A673 (cell line): ENCODE data around the gene ACE. TPM values are rescaled to one million over a fixed set of nuclear protein-coding genes. Genes with fewer than 3 reads are reported as not detected.

Experiments used
- BruUV-seq: library from RNA; stranded (reverse); fragments of 400-500 nt; replicated peaks from 2 replicates; lab custom pipeline; 2021; lab: Mats Ljungman, UMichigan
- CTCF ChIA-PET: fragments of 300-600 bp; sonication (Branson Sonifier 250); formaldehyde crosslinking; loops from one replicate; lab custom pipeline; 2022; ENCODE audit warnings: antibody characterized with exemption; lab: Charles Lee
- POLR2A ChIA-PET: fragments of 300-600 bp; sonication (Branson Sonifier 250); formaldehyde crosslinking; loops from one replicate; lab custom pipeline; 2022; ENCODE audit warnings: antibody characterized with exemption; ENCODE audit not compliant: low non-redundant PET; lab: Charles Lee
- DNase-seq: peaks from one replicate; pipeline ENCODE4 v3.0.0-alpha.2; 2015; ENCODE audit warnings: low spot score
- H3K27ac ChIP-seq: fragments of 200-600 bp; sonication (generic); 2 replicates; pipeline ENCODE4 v1.5.1; 2016; ENCODE audit warnings: mixed run types, low read depth, mild to moderate bottlenecking, mixed read lengths, antibody characterized with exemption, low read length; ENCODE audit not compliant: poor library complexity, severe bottlenecking
- H3K27me3 ChIP-seq: fragments of 200-600 bp; sonication (generic); replicated peaks from 2 replicates; pipeline ENCODE4 v1.6.1; 2017; ENCODE audit warnings: mixed run types, low read depth, mild to moderate bottlenecking, mixed read lengths, antibody characterized with exemption, low read length; ENCODE audit not compliant: insufficient read depth, poor library complexity
- H3K36me3 ChIP-seq: fragments of 200-600 bp; sonication (generic); 2 replicates; pipeline ENCODE4 v1.6.1; 2016; ENCODE audit warnings: mixed run types, mild to moderate bottlenecking, mixed read lengths, antibody characterized with exemption, low read length; ENCODE audit not compliant: insufficient read depth, poor library complexity, severe bottlenecking
- H3K4me1 ChIP-seq: fragments of 200-600 bp; sonication (generic); 2 replicates; pipeline ENCODE4 v1.6.1; 2017; ENCODE audit warnings: mixed run types, mild to moderate bottlenecking, mixed read lengths, antibody characterized with exemption, low read length; ENCODE audit not compliant: insufficient read depth, poor library complexity, severe bottlenecking
- H3K4me3 ChIP-seq: fragments of 200-600 bp; sonication (generic); 2 replicates; pipeline ENCODE4 v1.5.1; 2016; ENCODE audit warnings: low read depth, mixed run types, mild to moderate bottlenecking, mixed read lengths, low read length; ENCODE audit not compliant: poor library complexity, severe bottlenecking
- H3K9me3 ChIP-seq: fragments of 200-600 bp; sonication (generic); 2 replicates; pipeline ENCODE4 v1.6.1; 2016; ENCODE audit warnings: mixed run types, low read depth, mild to moderate bottlenecking, mixed read lengths, antibody characterized with exemption, low read length; ENCODE audit not compliant: poor library complexity, severe bottlenecking
- CTCF ChIP-seq: fragments of 300-800, 200-600 bp; sonication (generic); conservative IDR thresholded peaks from 2 replicates; pipeline ENCODE4 v1.5.1; 2017; ENCODE audit warnings: low read depth, mild to moderate bottlenecking, antibody characterized with exemption, low read length, moderate library complexity, mixed read lengths
- EZH2 ChIP-seq: fragments of 200-600 bp; sonication (generic); IDR thresholded peaks from 2 replicates; pipeline ENCODE4 v1.6.1; 2017; ENCODE audit warnings: borderline replicate concordance, low read depth, mild to moderate bottlenecking, mixed read lengths, antibody characterized with exemption, low read length; ENCODE audit not compliant: poor library complexity, severe bottlenecking
- intact Hi-C: fragments of 100-400 bp; cut with micrococcal nuclease; formaldehyde crosslinking; loops from one replicate; pipeline ENCODE4 v1.10.0; 2022; ENCODE audit not compliant: unreplicated experiment
- total RNA-seq: library from RNA; stranded (reverse); gene quantifications from 2 replicates; pipeline ENCODE4 v1.2.3, GENCODE V29; 2021

Gene ACE
- total RNA-seq, 1 experiment from 2014 or later, result 2.1 TPM

GRCh38 chr17:63538693-63539595, 62.1 kb downstream of the ACE start:
- DNase-seq, result no peak
- no peak for TF ChIP-seq CTCF
- TF ChIP-seq EZH2, result no peak
- Histone ChIP-seq H3K36me3 (no peaks in the 10 kb centered on the region), H3K4me3 (no peak overlapping the region), H3K27me3 (peaks cover 24% of the 10 kb centered on the region), H3K9me3 (no peaks in the 10 kb centered on the region), H3K4me1 (peaks cover 7% of the 10 kb centered on the region), H3K27ac (no peak overlapping the region)
- POLR2A ChIA-PET, result no interaction called here
- BruUV-seq, result no TSS peak
- intact Hi-C loops, result no loop called here
- CTCF ChIA-PET, result no interaction called here

- Histone ChIP-seq H3K4me1 (peaks cover 7% of the 10 kb centered on the region), H3K36me3 (no peaks in the 10 kb centered on the region), H3K4me3 (no peak overlapping the region), H3K27ac (no peak overlapping the region), H3K27me3 (peaks cover 24% of the 10 kb centered on the region), H3K9me3 (no peaks in the 10 kb centered on the region)
- BruUV-seq, result no TSS peak
- no peak for DNase-seq
- CTCF ChIA-PET, result no interaction called here
- TF ChIP-seq CTCF (no peak), EZH2 (no peak)
- POLR2A ChIA-PET, result no interaction called here
- intact Hi-C loops, result no loop called here
Observed at GRCh38 chr17:63540590-63540989, 63.7 kb downstream of the ACE start.

GRCh38 chr17:63542218-63542545, 65.3 kb downstream of the ACE start:
- ChIA-PET CTCF (no interaction called here), POLR2A (no interaction called here)
- peaks cover 7% of the 10 kb centered on the region for H3K4me1 ChIP-seq
- no peaks in the 10 kb centered on the region for H3K9me3 ChIP-seq
- intact Hi-C loops, result no loop called here
- H3K36me3 ChIP-seq, result no peaks in the 10 kb centered on the region
- TF ChIP-seq EZH2 (no peak), CTCF (no peak)
- no peak for DNase-seq
- no TSS peak for BruUV-seq
- H3K27me3 ChIP-seq, result peaks cover 21% of the 10 kb centered on the region
- H3K4me3 ChIP-seq, result no peak overlapping the region
- no peak overlapping the region for H3K27ac ChIP-seq
